Measurements from ENCODE around the gene SAP25.
A peak's percentile ranks its signal among the peaks of the same experiment; 100 is the strongest.

GRCh38 chr7:100573691-100574361 is at the start of gene SAP25:
- TF ChIP-seq EZH2 (IDR thresholded peaks at IDR 0.05; ENCODE audit: low read depth, unreplicated experiment) (no peak), CTCF (conservative IDR thresholded peaks at IDR 0.05; ENCODE audit: low read depth in 2 of 2) (peak; percentile 65 to 73), EZH2phosphoT487 (IDR thresholded peaks at IDR 0.05; ENCODE audit: unreplicated experiment) (no peak), CREB1 (CRISPR knock-in tag; IDR thresholded peaks at IDR 0.05; ENCODE audit: low read depth) (peak; percentile 40; the same call in 1 of the 2 replicates), POLR2AphosphoS5 (IDR thresholded peaks at IDR 0.05; ENCODE audit: low read depth) (peak; percentile 35), JUNB (IDR thresholded peaks at IDR 0.05; ENCODE audit: unreplicated experiment) (no peak)
- TF ChIP-seq, protein P1, sequence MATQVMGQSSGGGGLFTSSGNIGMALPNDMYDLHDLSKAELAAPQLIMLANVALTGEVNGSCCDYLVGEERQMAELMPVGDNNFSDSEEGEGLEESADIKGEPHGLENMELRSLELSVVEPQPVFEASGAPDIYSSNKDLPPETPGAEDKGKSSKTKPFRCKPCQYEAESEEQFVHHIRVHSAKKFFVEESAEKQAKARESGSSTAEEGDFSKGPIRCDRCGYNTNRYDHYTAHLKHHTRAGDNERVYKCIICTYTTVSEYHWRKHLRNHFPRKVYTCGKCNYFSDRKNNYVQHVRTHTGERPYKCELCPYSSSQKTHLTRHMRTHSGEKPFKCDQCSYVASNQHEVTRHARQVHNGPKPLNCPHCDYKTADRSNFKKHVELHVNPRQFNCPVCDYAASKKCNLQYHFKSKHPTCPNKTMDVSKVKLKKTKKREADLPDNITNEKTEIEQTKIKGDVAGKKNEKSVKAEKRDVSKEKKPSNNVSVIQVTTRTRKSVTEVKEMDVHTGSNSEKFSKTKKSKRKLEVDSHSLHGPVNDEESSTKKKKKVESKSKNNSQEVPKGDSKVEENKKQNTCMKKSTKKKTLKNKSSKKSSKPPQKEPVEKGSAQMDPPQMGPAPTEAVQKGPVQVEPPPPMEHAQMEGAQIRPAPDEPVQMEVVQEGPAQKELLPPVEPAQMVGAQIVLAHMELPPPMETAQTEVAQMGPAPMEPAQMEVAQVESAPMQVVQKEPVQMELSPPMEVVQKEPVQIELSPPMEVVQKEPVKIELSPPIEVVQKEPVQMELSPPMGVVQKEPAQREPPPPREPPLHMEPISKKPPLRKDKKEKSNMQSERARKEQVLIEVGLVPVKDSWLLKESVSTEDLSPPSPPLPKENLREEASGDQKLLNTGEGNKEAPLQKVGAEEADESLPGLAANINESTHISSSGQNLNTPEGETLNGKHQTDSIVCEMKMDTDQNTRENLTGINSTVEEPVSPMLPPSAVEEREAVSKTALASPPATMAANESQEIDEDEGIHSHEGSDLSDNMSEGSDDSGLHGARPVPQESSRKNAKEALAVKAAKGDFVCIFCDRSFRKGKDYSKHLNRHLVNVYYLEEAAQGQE (IDR thresholded peaks at IDR 0.05; ENCODE audit: unreplicated experiment), result no peak
